ENCODE data around the gene DAB1. TPM values are rescaled to one million over a fixed set of nuclear protein-coding genes. Genes with fewer than 3 reads are reported as not detected.

Gene DAB1
- total and polyA plus RNA-seq, 5 donors from 2014 or later = 0.87 to 5.1 (median 4.0) TPM

DNA sequence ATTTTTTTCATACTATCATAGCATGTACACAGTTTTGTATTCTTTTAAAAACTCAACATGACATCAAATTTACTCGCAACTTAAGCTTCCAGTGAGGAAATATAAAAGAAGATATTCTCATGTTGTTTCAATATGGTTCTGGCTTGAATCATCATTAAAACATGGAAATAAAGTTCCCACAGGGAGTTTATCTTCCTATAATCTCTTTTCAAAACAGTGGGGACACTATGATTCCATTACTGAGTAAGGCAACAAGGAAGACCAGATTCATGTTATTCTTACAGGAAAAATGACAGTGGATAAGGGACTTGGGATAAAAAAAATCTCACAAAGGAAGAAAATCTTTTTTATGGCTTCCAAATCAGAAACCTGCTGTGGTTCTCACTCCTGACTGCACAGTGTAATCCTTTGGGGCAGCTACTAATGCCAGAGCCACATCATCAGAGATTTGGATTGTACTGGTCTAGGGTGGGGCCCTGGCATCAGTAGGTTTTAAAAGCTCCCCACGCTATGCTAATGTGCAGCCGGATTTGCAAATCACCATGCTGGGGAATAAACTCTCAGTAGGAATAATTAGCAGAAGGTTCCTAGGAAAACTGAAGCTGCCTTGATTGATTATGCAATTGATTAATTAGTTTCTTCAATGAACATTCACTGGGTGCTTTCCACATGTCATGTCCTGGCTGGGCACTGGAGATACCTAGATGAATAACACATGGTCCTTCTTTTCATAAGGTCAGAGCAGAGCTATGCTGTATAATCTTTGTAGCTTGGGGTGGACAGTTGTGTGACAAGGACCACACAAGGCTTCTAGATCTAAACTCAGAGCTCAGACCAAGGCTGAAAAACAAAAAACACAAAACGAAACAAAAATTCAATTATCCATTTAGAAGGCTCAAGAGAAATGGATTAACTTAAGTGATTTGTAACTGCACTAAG, 386.9 kb downstream of the DAB1 start:
- Mint-ChIP-seq H3K27ac (no peak overlapping the region), H3K4me3 (no peak overlapping the region), H3K36me3 (no peaks in the 10 kb centered on the region), H3K4me1 (peaks cover 0 to 4% (median 0%) of the 10 kb centered on the region in 4 donors), H3K27me3 (no peaks in the 10 kb centered on the region), H3K9me3 (peaks cover 0 to 3% (median 0%) of the 10 kb centered on the region in 7 donors)
- Histone ChIP-seq H3K4me3 (ENCODE audit: low read depth, low read length) (no peak overlapping the region), H3K9me3 (ENCODE audit: control insufficient read depth in 2 of 2, low read length in 2 of 2) (no peaks in the 10 kb centered on the region), H3K27me3 (ENCODE audit: control insufficient read depth, insufficient read depth, low read length) (no peaks in the 10 kb centered on the region), H3K36me3 (ENCODE audit: control insufficient read depth, insufficient read depth, low read length) (no peaks in the 10 kb centered on the region), H3K27ac (ENCODE audit: insufficient read depth, low read length, poor library complexity, severe bottlenecking) (no peak overlapping the region), H3K4me1 (ENCODE audit: control insufficient read depth, insufficient read depth, low read length, poor library complexity, severe bottlenecking) (no peaks in the 10 kb centered on the region)
- DNase-seq = no peak
- ATAC-seq (ENCODE audit: low read depth in 2 of 2) = no peak

DNA sequence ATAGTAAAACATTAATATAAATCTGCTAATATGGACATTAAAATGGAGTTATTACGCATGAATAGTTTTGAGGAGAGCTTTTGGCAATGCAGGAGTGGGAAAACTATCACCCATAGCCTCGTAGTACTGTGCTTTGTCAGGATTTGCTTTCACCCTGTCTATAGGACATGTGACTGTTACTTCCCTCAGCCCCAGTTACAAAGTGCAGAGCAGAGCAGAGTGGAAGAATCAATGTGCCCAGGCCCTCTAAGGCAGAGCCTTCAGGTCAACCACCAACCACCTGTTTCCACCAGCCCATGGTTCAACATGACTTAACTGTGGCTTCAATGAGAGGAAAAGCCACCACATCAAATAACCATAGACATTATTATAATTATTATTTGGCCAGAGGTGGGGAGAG, 389.1 kb downstream of the DAB1 start:
- Mint-ChIP-seq H3K4me3 (no peak overlapping the region), H3K27ac (no peak overlapping the region), H3K27me3 (no peaks in the 10 kb centered on the region), H3K4me1 (peaks cover 0 to 4% (median 0%) of the 10 kb centered on the region in 4 donors), H3K36me3 (no peaks in the 10 kb centered on the region), H3K9me3 (peaks cover 0 to 6% (median 2%) of the 10 kb centered on the region in 7 donors)
- H3K4me3 ChIP-seq (ENCODE audit: low read depth, low read length) = no peak overlapping the region
- no peaks in the 10 kb centered on the region for H3K4me1 ChIP-seq (ENCODE audit: control insufficient read depth, insufficient read depth, low read length, poor library complexity, severe bottlenecking)
- H3K9me3 ChIP-seq (ENCODE audit: control insufficient read depth in 2 of 2, low read length in 2 of 2) = no peaks in the 10 kb centered on the region
- no peak for ATAC-seq (ENCODE audit: low read depth in 2 of 2)
- H3K27me3 ChIP-seq (ENCODE audit: control insufficient read depth, insufficient read depth, low read length) = no peaks in the 10 kb centered on the region
- no peak for DNase-seq
- no peak overlapping the region for H3K27ac ChIP-seq (ENCODE audit: insufficient read depth, low read length, poor library complexity, severe bottlenecking)
- H3K36me3 ChIP-seq (ENCODE audit: control insufficient read depth, insufficient read depth, low read length) = no peaks in the 10 kb centered on the region

DNA sequence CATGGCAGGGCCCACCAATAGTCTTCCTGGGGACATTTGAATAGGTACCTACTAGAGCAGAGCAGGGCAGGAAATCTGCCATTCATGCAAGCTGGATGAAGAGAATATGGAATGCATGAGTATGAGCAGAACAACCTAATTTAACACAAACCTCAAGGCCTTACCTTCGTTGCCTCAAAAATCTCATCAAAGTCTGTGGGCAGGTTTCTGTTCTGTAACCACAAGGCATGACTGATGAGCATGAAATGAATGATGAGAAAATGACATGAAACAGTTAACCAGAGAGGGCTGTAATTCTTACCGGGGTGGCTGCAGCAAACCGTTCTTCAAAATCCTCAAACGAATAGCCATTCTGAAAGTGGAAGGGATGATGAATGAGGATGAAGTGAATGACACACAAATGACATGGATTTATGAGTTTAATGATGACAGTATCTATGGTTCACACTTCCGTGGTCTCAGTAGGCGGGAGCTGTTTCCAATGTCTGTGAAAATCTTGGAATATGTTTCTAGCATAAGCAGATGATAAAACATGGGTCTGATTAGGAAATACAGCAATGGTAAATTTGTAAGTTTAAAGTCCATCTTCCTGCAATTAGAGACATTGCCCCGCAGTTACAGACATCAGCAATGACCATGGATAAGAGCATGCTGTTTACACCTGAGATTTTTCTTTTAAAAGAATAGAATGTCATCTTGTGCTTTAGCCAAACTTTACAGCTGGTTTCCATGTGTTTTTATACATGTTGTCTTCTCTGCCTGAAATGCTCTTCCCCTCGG, 390.4 kb downstream of the DAB1 start:
- Histone ChIP-seq H3K27ac (ENCODE audit: insufficient read depth, low read length, poor library complexity, severe bottlenecking) (no peak overlapping the region), H3K27me3 (ENCODE audit: control insufficient read depth, insufficient read depth, low read length) (no peaks in the 10 kb centered on the region), H3K4me3 (ENCODE audit: low read depth, low read length) (no peak overlapping the region), H3K4me1 (ENCODE audit: control insufficient read depth, insufficient read depth, low read length, poor library complexity, severe bottlenecking) (no peaks in the 10 kb centered on the region), H3K9me3 (ENCODE audit: control insufficient read depth in 2 of 2, low read length in 2 of 2) (no peaks in the 10 kb centered on the region), H3K36me3 (ENCODE audit: control insufficient read depth, insufficient read depth, low read length) (no peaks in the 10 kb centered on the region)
- Mint-ChIP-seq H3K36me3 (no peaks in the 10 kb centered on the region), H3K27me3 (no peaks in the 10 kb centered on the region), H3K4me3 (no peak overlapping the region), H3K27ac (no peak overlapping the region), H3K4me1 (peaks cover 0 to 4% (median 0%) of the 10 kb centered on the region in 4 donors), H3K9me3 (peaks cover 0 to 9% (median 5%) of the 10 kb centered on the region in 7 donors)
- ATAC-seq (ENCODE audit: low read depth in 2 of 2) (no peak), DNase-seq (no peak)

DNA sequence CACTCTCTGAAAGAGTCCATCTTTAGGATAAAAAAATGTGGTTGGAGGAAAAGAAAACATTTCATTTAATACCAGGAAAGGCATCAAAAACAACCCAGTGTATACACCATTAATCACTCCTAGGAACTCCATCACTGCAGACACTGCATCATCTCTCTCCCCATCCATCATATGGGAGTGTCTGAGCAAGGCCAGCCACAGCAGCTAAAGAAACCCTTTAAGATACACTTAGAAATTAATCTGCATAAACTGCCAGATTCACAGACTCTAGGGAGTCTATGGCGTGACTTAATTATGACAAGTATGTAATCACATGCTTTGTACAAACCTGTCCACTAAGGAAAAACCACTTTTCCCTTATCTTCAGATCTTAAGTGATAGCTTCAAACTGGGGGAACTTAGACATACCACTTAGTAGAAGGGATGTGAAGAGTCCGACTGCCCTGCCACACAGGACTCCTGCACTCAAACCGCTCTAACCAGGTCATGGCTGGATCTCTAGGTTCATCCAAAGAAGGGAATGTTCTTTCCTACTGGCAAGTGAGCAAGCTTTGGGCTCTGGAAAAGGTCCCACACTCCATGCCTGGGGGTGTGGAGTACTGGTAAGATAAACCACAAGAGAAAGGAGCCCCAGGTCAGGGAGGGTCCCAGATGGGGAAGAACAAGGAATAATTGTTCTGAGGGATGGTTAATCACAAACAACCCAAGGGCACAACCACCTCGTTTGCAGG, 397.1 kb downstream of the DAB1 start:
- no peaks in the 10 kb centered on the region for H3K36me3 ChIP-seq (ENCODE audit: control insufficient read depth, insufficient read depth, low read length)
- no peaks in the 10 kb centered on the region for H3K9me3 ChIP-seq (ENCODE audit: control insufficient read depth in 2 of 2, low read length in 2 of 2)
- ATAC-seq (ENCODE audit: low read depth in 2 of 2) (no peak), DNase-seq (no peak)
- H3K36me3 Mint-ChIP-seq = no peaks in the 10 kb centered on the region
- no peak overlapping the region for H3K27ac Mint-ChIP-seq
- H3K9me3 Mint-ChIP-seq = peaks cover 0 to 10% (median 2%) of the 10 kb centered on the region in 7 donors
- no peak overlapping the region for H3K4me3 ChIP-seq (ENCODE audit: low read depth, low read length)
- no peak overlapping the region for H3K27ac ChIP-seq (ENCODE audit: insufficient read depth, low read length, poor library complexity, severe bottlenecking)
- no peaks in the 10 kb centered on the region for H3K4me1 Mint-ChIP-seq
- H3K4me3 Mint-ChIP-seq = no peak overlapping the region
- H3K27me3 Mint-ChIP-seq = no peaks in the 10 kb centered on the region
- H3K4me1 ChIP-seq (ENCODE audit: control insufficient read depth, insufficient read depth, low read length, poor library complexity, severe bottlenecking) = no peaks in the 10 kb centered on the region
- no peaks in the 10 kb centered on the region for H3K27me3 ChIP-seq (ENCODE audit: control insufficient read depth, insufficient read depth, low read length)

DNA sequence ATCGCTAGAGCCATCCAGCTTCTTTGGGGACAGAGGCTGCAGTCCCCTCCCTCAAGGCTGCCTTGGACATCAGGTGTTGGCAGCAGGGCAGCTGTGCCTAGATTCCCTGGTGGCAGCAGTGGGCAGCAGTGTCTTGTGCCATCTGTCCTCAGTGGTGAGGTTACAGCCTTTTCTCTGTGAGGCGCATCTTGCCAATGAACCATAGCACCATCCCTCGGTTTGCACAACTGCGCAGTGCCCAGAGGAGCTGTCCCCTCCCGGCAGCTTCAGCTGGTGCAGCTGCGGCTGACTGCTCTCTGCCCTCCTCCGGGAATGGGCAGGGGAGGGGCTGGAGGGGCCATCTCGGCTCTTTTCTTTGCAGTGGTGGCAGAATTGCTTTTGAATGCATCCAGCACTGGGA, 399.0 kb downstream of the DAB1 start:
- no peak for DNase-seq
- H3K27me3 ChIP-seq (ENCODE audit: control insufficient read depth, insufficient read depth, low read length) = no peaks in the 10 kb centered on the region

DNA sequence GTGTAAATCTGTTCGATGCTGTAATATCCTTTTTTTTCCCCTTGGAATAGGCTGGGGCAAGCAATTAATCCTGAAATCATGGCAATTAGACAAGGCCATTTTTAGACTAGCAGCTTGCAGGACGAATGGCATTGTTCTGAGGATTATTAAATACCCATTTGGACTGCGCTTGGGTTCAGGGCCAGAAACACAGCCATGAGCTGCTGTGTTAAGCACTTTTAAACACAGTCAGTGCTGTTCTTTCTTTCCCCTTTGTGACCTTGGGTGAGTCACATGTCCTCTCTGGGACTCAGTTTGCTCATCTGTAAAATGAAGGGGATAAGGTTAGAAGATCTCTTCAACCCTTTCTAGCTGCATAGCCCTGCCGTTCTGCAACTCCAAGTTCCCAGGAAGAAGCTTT, 399.4 kb downstream of the DAB1 start:
- H3K36me3 ChIP-seq (ENCODE audit: control insufficient read depth, insufficient read depth, low read length) = no peaks in the 10 kb centered on the region
- no peaks in the 10 kb centered on the region for H3K4me1 Mint-ChIP-seq
- H3K27me3 Mint-ChIP-seq = peaks cover 2% of the 10 kb centered on the region
- no peak overlapping the region for H3K27ac ChIP-seq (ENCODE audit: insufficient read depth, low read length, poor library complexity, severe bottlenecking)
- no peak overlapping the region for H3K4me3 ChIP-seq (ENCODE audit: low read depth, low read length)
- no peaks in the 10 kb centered on the region for H3K4me1 ChIP-seq (ENCODE audit: control insufficient read depth, insufficient read depth, low read length, poor library complexity, severe bottlenecking)
- H3K9me3 ChIP-seq (ENCODE audit: control insufficient read depth in 2 of 2, low read length in 2 of 2) = no peaks in the 10 kb centered on the region
- DNase-seq (no peak), ATAC-seq (ENCODE audit: low read depth in 2 of 2) (no peak)
- H3K9me3 Mint-ChIP-seq = peaks cover 0 to 5% (median 3%) of the 10 kb centered on the region in 7 donors
- H3K27ac Mint-ChIP-seq = no peak overlapping the region
- H3K4me3 Mint-ChIP-seq = no peak overlapping the region
- no peaks in the 10 kb centered on the region for H3K36me3 Mint-ChIP-seq
- no peaks in the 10 kb centered on the region for H3K27me3 ChIP-seq (ENCODE audit: control insufficient read depth, insufficient read depth, low read length)

More for the DNA sequence above, 399.0 kb downstream of the DAB1 start:
- no peak overlapping the region for H3K4me3 ChIP-seq (ENCODE audit: low read depth, low read length)
- H3K27me3 Mint-ChIP-seq = no peaks in the 10 kb centered on the region
- ATAC-seq (ENCODE audit: low read depth in 2 of 2) = no peak
- H3K4me1 ChIP-seq (ENCODE audit: control insufficient read depth, insufficient read depth, low read length, poor library complexity, severe bottlenecking) = no peaks in the 10 kb centered on the region
- no peaks in the 10 kb centered on the region for H3K9me3 ChIP-seq (ENCODE audit: control insufficient read depth in 2 of 2, low read length in 2 of 2)
- H3K36me3 ChIP-seq (ENCODE audit: control insufficient read depth, insufficient read depth, low read length) = no peaks in the 10 kb centered on the region
- peaks cover 0 to 8% (median 3%) of the 10 kb centered on the region in 7 donors for H3K9me3 Mint-ChIP-seq
- H3K36me3 Mint-ChIP-seq = no peaks in the 10 kb centered on the region
- no peaks in the 10 kb centered on the region for H3K4me1 Mint-ChIP-seq
- no peak overlapping the region for H3K27ac Mint-ChIP-seq
- H3K27ac ChIP-seq (ENCODE audit: insufficient read depth, low read length, poor library complexity, severe bottlenecking) = no peak overlapping the region
- no peak overlapping the region for H3K4me3 Mint-ChIP-seq

DNA sequence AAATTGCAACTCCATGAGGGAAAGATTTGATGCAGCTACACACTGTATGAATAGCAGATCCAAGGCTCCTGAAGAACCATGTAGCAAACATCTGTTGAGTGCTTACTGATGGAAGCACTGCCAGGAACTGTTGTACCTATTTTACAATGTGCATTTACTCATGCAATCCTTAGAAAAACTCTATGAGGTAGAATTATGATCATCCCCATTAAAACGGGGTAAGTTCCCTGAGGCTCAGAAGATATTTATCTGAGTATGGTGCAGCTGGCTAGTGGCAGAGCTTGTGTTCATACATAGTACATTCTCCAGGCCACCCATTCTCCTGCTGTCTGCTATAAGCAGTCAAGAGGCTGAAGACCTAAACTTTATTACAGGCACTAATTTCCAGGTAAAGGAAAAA, 403.6 kb downstream of the DAB1 start:
- H3K36me3 Mint-ChIP-seq = no peaks in the 10 kb centered on the region
- no peaks in the 10 kb centered on the region for H3K9me3 ChIP-seq (ENCODE audit: control insufficient read depth in 2 of 2, low read length in 2 of 2)
- ATAC-seq (ENCODE audit: low read depth in 2 of 2) (no peak), DNase-seq (no peak)
- no peaks in the 10 kb centered on the region for H3K4me1 ChIP-seq (ENCODE audit: control insufficient read depth, insufficient read depth, low read length, poor library complexity, severe bottlenecking)
- H3K27me3 Mint-ChIP-seq = peaks cover 5% of the 10 kb centered on the region
- no peak overlapping the region for H3K4me3 ChIP-seq (ENCODE audit: low read depth, low read length)
- no peak overlapping the region for H3K27ac ChIP-seq (ENCODE audit: insufficient read depth, low read length, poor library complexity, severe bottlenecking)
- no peaks in the 10 kb centered on the region for H3K4me1 Mint-ChIP-seq
- no peak overlapping the region for H3K27ac Mint-ChIP-seq
- H3K9me3 Mint-ChIP-seq = peaks cover 0 to 3% (median 0%) of the 10 kb centered on the region in 7 donors
- H3K27me3 ChIP-seq (ENCODE audit: control insufficient read depth, insufficient read depth, low read length) = no peaks in the 10 kb centered on the region
- no peaks in the 10 kb centered on the region for H3K36me3 ChIP-seq (ENCODE audit: control insufficient read depth, insufficient read depth, low read length)
- no peak overlapping the region for H3K4me3 Mint-ChIP-seq

Data from CD4-positive, CD25-positive, alpha-beta regulatory T cell (primary cell).